SK-N-MC (cell line): ENCODE results near the gene PAFAH2.

Experiments
- EZH2 ChIP-seq: fragments of 200-600 bp; sonication (generic); IDR thresholded peaks from one replicate; pipeline ENCODE4 v1.6.1; 2017; ENCODE audit warnings: antibody characterized with exemption
- FOXP2 ChIP-seq: optimal IDR thresholded peaks from 2 replicates; pipeline ENCODE3; 2011; ENCODE audit warnings: mild to moderate bottlenecking, moderate library complexity; ENCODE audit not compliant: insufficient read depth; ENCODE audit errors: extremely low read length, control extremely low read depth
- POLR2AphosphoS5 ChIP-seq: IDR thresholded peaks from 2 replicates; pipeline ENCODE4 v1.6.1; 2012; ENCODE audit warnings: mild to moderate bottlenecking, low read depth, low read length, borderline replicate concordance

- no peak for TF ChIP-seq EZH2
- no peak for TF ChIP-seq POLR2AphosphoS5
- TF ChIP-seq FOXP2: no peak
These were observed 47.9 kb upstream of the PAFAH2 start, which contains the start of gene SLC30A2 for GRCh38 chr1:26045722-26046245.
